HUES64 (cell line): ENCODE data around the gene ANO9.

Source experiments
- H3K27ac ChIP-seq: 2 replicates; pipeline ENCODE4 v1.7.0; 2013; ENCODE audit warnings: low read depth, low read length, inconsistent platforms
- H3K27me3 ChIP-seq: 2 replicates; pipeline ENCODE4 v1.6.1; 2013; ENCODE audit warnings: mild to moderate bottlenecking, low read length; ENCODE audit not compliant: insufficient read depth
- H3K36me3 ChIP-seq: 2 replicates; pipeline ENCODE4 v1.6.1; 2013; ENCODE audit warnings: mild to moderate bottlenecking, low read length; ENCODE audit not compliant: insufficient read depth
- H3K4me1 ChIP-seq: 2 replicates; pipeline ENCODE4 v1.6.1; 2013; ENCODE audit warnings: mild to moderate bottlenecking, low read length, moderate library complexity; ENCODE audit not compliant: insufficient read depth
- H3K4me3 ChIP-seq: 2 replicates; pipeline ENCODE4 v1.5.1; 2013; ENCODE audit warnings: mild to moderate bottlenecking, low read length, moderate library complexity
- H3K9ac ChIP-seq: 2 replicates; pipeline ENCODE4 v1.6.1; 2013; ENCODE audit warnings: mild to moderate bottlenecking, low read depth, low read length
- H3K9me3 ChIP-seq: 2 replicates; pipeline ENCODE4 v1.6.1; 2013; ENCODE audit warnings: low read depth, low read length; ENCODE audit not compliant: insufficient read depth
- WGBS: fragments of 150-250, 120-280 bp; methylation state at CpG from one replicate; pipeline ENCODE4 v1.1.7; 2013; ENCODE audit warnings: missing lambda C conversion rate; 5-methylcytosine and 5-hydroxymethylcytosine counted together

Gene ANO9

DNA sequence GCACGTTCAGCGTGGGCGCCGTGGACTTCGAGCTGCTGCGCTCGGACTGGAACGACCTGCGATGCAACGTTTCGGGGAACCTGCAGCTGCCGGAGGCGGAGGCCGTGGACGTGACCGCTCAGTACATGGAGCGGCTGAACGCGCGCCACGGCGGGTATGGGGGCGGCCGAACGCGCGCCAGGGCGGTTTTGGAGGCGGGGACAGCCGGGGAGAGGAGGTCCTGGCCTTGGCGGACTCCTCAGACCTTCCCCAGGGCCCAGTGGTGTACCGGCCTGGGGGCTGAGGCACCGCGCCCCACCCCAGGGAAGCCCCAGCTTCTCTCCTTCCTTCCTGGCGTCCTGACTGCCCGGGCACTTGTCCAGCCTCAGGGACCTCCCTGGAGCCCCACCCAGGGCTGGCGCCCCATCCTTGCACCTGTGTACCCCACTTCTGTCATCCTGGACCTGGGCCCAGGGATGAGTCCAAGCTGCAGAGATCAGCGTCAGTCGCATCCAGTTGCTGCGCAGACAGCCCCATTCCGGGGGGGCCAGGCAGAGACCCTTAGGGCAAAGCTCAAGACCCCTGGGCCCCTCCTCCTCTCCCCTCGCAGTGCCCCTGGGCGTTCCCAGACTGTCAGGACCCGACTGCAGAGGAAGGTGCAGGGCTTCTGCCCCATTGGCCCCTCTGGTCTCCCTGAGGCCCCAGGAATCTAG, 64.5 kb downstream of the ANO9 start:
- Histone ChIP-seq H3K36me3 (peaks cover 44% of the 10 kb centered on the region), H3K9ac (no peak overlapping the region), H3K27me3 (no peaks in the 10 kb centered on the region), H3K27ac (no peak overlapping the region), H3K4me3 (no peak overlapping the region), H3K4me1 (no peaks in the 10 kb centered on the region), H3K9me3 (no peaks in the 10 kb centered on the region)
- 96% methylated on average over 44 of the region's 44 CpGs for WGBS

DNA sequence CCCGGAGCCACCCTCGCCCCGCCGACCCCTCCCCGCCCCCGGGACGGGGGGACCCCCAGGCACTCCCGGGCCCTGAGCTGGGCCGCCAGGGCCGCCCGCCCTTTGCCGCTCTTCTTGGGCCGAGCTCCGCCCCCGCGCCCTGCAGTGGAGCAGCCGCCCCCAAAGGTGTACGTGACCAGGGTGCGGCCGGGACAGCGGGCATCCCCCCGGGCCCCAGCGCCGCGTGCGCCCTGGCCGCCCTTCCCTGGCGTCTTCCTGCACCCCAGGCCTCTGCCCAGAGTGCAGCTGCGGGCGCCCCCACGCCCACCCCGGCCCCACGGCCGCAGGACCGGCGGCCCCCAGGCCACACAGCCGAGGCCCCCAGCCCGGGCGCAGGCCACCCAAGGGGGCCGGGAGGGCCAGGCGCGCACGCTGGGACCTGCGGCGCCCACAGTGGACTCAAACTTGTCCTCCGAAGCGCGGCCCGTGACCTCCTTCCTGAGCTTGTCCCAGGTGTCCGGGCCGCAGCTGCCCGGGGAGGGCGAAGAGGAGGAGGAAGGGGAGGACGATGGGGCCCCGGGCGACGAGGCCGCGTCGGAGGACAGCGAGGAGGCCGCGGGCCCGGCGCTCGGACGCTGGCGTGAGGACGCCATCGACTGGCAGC, 65.2 kb downstream of the ANO9 start:
- Histone ChIP-seq H3K27ac (no peak overlapping the region), H3K4me1 (no peaks in the 10 kb centered on the region), H3K27me3 (no peaks in the 10 kb centered on the region), H3K9me3 (no peaks in the 10 kb centered on the region), H3K36me3 (peaks cover 48% of the 10 kb centered on the region), H3K4me3 (no peak overlapping the region), H3K9ac (no peak overlapping the region)
- 96% methylated on average over 70 of the region's 70 CpGs for WGBS

DNA sequence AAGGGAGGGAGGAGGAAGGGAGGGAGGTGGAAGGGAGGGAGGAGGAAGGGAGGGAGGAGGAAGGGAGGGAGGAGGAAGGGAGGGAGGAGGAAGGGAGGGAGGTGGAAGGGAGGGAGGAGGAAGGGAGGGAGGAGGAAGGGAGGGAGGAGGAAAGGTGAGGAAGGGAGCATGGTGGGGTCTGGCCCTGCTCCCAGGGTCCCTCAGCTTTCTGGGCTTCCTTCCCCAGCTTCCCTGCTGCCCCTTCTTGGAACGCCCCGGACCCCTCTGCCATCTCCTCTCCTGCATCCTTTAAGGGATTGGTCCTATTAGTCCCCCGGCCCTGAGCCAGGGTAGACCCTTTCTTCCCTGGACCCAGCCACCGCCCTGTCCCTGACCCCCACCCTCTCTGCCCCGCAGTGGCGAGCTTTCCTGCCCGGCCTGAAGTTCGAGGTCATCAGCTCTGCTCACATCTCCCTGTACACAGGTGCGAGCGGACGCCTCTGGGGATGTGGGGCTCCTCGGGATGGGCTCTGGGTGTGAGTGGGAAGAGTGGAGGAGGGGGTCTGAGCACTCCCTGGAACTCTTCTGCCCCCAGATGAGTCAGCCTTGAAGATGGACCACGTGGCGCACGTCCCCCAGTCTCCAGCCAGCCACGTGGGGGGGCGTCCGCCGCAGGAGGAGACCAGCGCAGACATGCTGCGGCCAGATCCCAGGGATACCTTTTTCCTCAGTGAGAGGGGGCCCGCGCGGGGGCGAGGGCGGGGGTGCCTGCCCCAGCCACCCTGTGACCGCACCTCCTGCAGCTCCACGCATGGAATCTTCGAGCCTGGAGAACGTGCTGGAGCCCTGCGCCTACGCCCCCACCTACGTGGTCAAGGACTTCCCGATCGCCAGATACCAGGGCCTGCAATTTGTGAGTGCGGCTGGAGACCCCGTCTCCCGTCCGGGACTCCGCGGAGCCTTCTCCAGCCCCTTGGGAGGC, 66.5 kb downstream of the ANO9 start:
- Histone ChIP-seq H3K36me3 (peaks cover 41% of the 10 kb centered on the region), H3K27me3 (no peaks in the 10 kb centered on the region), H3K4me3 (no peak overlapping the region), H3K9me3 (no peaks in the 10 kb centered on the region), H3K4me1 (no peaks in the 10 kb centered on the region), H3K9ac (no peak overlapping the region), H3K27ac (no peak overlapping the region)
- WGBS = 93% methylated on average over 41 of the region's 41 CpGs

DNA sequence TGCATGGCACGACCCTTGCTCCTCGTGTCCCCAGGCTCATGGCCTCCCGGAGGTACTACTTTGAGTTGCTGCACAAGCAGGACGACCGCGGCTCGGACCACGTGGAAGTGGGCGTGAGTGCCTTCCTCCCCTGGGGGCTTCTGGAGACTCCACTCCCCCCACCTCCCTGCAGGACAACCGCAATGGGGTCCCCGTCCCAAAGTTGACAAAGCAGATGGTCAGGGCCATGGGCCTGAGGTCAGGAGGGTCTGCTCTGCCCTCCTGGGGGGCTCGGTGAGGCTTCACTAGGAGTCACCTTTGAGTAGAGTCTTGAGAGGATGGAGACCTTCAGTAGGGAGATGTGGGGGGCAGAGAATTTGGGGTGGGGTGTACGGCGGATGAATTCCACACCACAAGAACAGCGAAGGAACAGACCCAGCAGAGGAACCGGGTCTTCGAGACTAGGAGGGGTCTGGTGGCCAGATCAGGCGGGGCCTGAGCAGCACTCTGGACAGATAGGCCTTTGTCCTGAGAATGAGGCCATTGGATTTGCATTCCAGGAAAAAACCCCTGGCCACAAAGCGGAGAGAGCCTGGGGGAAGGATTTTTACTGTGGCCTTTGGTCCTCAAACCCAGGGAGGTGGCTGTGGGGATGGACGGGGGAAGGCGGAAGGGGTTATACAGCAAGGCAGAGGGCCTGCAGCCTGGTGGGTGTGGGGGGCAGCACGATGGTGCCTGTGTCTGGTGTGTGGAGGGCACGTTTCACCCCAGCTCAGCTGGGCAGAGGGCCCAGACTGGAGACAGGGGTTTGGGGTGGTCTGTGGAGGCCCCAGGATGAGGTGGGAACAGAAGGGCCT, 67.9 kb downstream of the ANO9 start:
- 94% methylated on average over 23 of the region's 23 CpGs for WGBS
- Histone ChIP-seq H3K36me3 (peaks cover 33% of the 10 kb centered on the region), H3K27me3 (no peaks in the 10 kb centered on the region), H3K9me3 (no peaks in the 10 kb centered on the region), H3K4me1 (no peaks in the 10 kb centered on the region), H3K9ac (no peak overlapping the region), H3K4me3 (no peak overlapping the region), H3K27ac (no peak overlapping the region)

DNA sequence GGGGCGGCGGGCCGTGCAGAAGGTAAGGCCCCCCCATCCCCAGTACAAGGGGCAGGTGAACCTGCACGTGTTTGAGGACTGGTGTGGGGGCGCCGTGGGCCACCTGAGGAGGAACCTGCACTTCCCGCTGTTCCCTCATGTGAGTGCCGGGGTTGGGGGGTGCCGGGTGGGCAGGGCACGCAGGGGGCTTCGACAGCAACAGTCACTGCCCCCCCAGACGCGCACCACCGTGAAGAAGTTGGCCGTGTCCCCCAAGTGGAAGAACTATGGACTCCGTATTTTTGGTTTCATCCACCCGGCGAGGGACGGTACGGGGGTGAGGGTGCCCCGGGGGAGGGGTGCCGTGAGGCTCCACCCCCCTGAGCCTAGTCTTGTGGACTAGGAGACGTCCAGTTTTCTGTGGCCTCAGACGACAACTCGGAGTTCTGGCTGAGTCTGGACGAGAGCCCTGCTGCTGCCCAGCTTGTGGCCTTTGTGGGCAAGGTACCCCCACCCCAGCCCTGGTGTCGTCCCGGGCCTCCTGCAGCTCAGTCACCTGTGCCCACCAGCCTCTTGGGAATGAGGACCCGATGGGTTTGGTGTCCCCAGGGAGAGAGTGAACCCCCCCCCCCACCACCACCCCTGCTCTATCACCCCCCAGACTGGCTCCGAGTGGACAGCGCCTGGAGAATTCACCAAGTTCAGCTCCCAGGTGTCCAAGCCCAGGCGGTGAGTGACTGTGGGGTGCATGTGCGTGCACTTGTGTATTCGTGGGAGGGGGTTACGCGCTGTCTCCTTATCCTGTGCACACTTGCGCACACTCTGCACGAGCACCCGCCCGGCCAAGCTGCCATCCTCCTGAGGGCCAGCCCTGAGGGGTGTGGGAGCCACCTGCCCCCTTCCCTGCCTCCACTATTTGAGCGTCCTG, 68.7 kb downstream of the ANO9 start:
- WGBS = 96% methylated on average over 41 of the region's 41 CpGs
- peaks cover 33% of the 10 kb centered on the region for H3K36me3 ChIP-seq

DNA sequence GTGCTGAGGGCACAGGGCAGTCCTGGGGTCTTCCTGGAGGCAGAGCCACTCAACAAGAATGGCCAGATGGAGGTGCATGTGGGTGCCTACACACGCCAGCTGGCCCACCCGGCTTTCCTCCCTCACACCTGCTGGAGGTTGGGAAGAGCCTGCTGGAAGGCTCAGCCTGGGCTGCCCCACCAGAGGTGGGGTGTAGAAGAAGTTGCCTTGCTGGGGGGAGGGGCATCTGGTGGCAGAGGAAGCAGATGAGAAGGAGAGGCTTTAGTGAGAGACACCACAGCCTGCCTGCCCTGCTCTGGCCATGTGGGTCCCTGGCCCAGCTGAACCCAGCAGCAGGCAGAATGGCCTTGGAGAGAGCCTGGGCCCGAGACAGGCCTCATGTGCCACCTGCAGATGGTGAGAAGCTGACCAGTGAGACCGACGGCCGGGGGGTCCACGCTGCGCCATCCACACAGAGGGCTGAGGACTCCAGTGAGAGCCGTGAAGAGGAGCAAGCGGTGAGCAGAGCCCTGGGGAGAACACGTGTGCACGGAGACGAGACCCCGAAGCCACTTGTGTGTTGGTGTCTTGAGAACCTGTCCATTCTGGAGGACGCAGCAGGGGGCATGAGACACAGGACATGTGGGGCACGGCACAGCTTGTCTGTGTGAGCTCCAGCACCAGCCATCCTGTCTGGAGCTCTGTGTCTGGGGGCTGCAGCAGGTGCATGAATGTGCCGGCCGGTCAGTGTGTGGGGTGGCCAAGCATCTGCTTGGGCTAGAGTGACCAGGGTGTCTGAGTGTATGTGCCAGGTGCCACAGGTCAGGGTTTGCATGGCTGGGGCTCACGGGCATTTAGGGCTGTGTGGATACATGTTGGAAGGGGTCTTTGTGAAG, 69.9 kb downstream of the ANO9 start:
- Histone ChIP-seq H3K27ac (no peak overlapping the region), H3K36me3 (peaks cover 28% of the 10 kb centered on the region), H3K4me1 (no peaks in the 10 kb centered on the region), H3K27me3 (no peaks in the 10 kb centered on the region), H3K9ac (no peak overlapping the region), H3K4me3 (no peak overlapping the region), H3K9me3 (no peaks in the 10 kb centered on the region)
- WGBS = 94% methylated on average over 19 of the region's 19 CpGs

More for the DNA sequence above, 68.7 kb downstream of the ANO9 start:
- Histone ChIP-seq H3K9me3 (no peaks in the 10 kb centered on the region), H3K4me3 (no peak overlapping the region), H3K9ac (no peak overlapping the region), H3K27ac (no peak overlapping the region), H3K27me3 (no peaks in the 10 kb centered on the region), H3K4me1 (no peaks in the 10 kb centered on the region)

DNA sequence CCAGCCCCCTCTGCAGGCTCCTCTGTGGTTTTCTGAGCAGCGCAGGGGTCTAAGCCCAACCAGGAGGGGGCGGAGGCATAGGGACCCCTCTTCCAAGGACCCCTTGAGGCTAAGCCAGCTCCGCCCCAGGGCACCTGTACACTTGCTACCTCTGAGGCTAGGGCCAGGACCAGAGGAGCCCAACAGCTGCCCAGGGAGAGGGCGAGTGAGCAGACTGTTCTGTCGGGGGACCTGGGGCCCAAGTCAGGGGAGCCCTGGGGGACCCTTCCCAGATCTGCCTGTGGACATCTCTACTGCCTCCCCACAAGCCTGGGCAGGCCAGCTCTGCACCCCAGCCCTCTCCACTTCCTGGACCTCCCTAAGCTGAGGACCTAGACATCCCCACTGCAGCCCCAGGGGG, 70.8 kb downstream of the ANO9 start:
- Histone ChIP-seq H3K27me3 (no peaks in the 10 kb centered on the region), H3K4me3 (no peak overlapping the region), H3K9me3 (no peaks in the 10 kb centered on the region), H3K27ac (no peak overlapping the region), H3K9ac (no peak overlapping the region), H3K36me3 (peaks cover 28% of the 10 kb centered on the region), H3K4me1 (no peaks in the 10 kb centered on the region)
- WGBS = 92% methylated on average over 5 of the region's 5 CpGs

DNA sequence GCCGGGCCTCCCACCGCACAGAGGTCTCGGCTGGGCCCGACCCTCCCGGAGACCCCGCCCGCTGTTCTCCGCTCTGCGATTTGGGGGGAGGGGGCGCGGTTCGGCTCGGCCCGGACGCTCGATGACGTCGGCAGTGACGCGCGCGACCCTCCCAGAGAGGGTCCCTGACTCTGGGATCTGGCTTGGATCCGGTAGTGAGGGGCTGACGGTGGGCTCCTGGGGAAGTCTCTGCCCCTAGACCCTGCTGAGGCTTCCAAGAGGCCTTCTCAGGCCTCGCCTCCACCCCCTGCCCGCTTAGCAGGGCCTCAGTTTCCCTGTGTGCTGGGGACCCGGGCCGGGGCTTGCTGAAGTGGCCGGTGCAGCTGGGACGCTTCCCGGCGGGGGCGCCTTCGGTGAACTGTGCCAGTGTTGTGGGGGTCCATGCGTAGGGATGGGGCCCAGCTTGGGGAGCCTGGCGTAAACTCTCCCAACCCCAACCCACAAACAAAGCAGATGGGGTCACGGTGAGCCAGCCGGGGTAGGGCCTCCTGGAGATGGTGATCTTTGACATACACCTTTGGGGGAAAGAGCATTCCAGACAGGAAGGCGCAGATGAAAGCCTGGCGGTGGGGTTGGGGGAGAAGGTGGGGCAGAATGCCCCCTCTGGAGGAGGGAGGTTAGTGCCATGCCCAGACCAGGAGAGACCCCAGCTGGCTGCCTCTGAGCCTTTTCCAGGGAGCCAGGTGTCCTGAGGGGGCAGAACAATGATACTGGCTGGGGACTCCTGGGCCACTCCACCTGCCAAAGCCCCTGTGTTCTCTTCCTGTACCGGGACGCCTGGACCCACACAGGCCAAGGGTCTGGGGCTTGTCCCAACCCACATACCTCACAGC, 71.5 kb downstream of the ANO9 start:
- peak overlapping the region; percentile 76 for H3K27ac ChIP-seq
- H3K4me3 ChIP-seq = peak overlapping the region; percentile 81
- no peaks in the 10 kb centered on the region for H3K9me3 ChIP-seq
- H3K4me1 ChIP-seq = no peaks in the 10 kb centered on the region
- WGBS = 11% methylated on average over 38 of the region's 42 CpGs
- peak overlapping the region; percentile 85 for H3K9ac ChIP-seq
- H3K27me3 ChIP-seq = no peaks in the 10 kb centered on the region
- H3K36me3 ChIP-seq = peaks cover 23% of the 10 kb centered on the region
